MCF 10A (cell line): ENCODE measurements around the gene MAGIX. TPM values are rescaled to one million over a fixed set of nuclear protein-coding genes. Genes with fewer than 3 reads are reported as not detected.

Experiments
- BruUV-seq: library from RNA; stranded (reverse); fragments of 400-500 nt; replicated peaks from 2 replicates; lab custom pipeline; 2021; lab: Mats Ljungman, UMichigan
- CTCF ChIA-PET: fragments of 300-600 bp; sonication (Branson Sonifier 250); formaldehyde crosslinking; extraction: SDS; loops from one replicate; lab custom pipeline; 2021; ENCODE audit warnings: antibody characterized with exemption, inconsistent platforms; lab: Yijun Ruan, JAX
- POLR2A ChIA-PET: fragments of 300-600, 350-650 bp; sonication (Branson Sonifier 250); formaldehyde crosslinking; extraction: SDS; loops from one replicate; lab custom pipeline; 2020; ENCODE audit warnings: antibody characterized with exemption, inconsistent platforms; lab: Yijun Ruan, JAX
- DNase-seq: peaks from one replicate; pipeline ENCODE4 v3.0.0-alpha.2; 2018; ENCODE audit not compliant: unreplicated experiment
- H3K27ac Mint-ChIP-seq: one replicate; pipeline ENCODE4 v1.8.0; 2022; ENCODE audit warnings: mild to moderate bottlenecking, low read depth, mixed read lengths; ENCODE audit not compliant: unreplicated experiment
- H3K27me3 Mint-ChIP-seq: one replicate; pipeline ENCODE4 v1.8.0; 2022; ENCODE audit warnings: mixed read lengths; ENCODE audit not compliant: insufficient read depth, unreplicated experiment
- H3K36me3 Mint-ChIP-seq: one replicate; pipeline ENCODE4 v1.8.0; 2022; ENCODE audit warnings: mild to moderate bottlenecking, moderate library complexity, mixed read lengths; ENCODE audit not compliant: insufficient read depth, unreplicated experiment
- H3K4me1 Mint-ChIP-seq: one replicate; pipeline ENCODE4 v1.8.0; 2022; ENCODE audit warnings: mixed read lengths; ENCODE audit not compliant: insufficient read depth, unreplicated experiment
- H3K4me3 Mint-ChIP-seq: one replicate; pipeline ENCODE4 v1.8.0; 2022; ENCODE audit warnings: mild to moderate bottlenecking, moderate library complexity, mixed read lengths; ENCODE audit not compliant: unreplicated experiment
- H3K9me3 Mint-ChIP-seq: one replicate; pipeline ENCODE4 v1.8.0; 2022; ENCODE audit warnings: mixed read lengths; ENCODE audit not compliant: unreplicated experiment
- CTCF ChIP-seq: fragments of 200-600 bp; IDR thresholded peaks from one replicate; pipeline ENCODE4 v1.8.0; 2022; ENCODE audit warnings: antibody characterized with exemption, mild to moderate bottlenecking; ENCODE audit not compliant: unreplicated experiment
- intact Hi-C: fragments of 100-400 bp; cut with micrococcal nuclease; formaldehyde crosslinking; loops from 2 replicates; pipeline ENCODE4 v1.14.1; 2022
- total RNA-seq: library from RNA; stranded (reverse); gene quantifications from 2 replicates; pipeline ENCODE4 v1.2.3, GENCODE V29; 2022

Gene MAGIX
- total RNA-seq, 1 experiment from 2014 or later = 0.84 TPM

- no peak overlapping the region for H3K27ac Mint-ChIP-seq
- H3K9me3 Mint-ChIP-seq = no peaks in the 10 kb centered on the region
- H3K27me3 Mint-ChIP-seq = no peaks in the 10 kb centered on the region
- POLR2A ChIA-PET = no interaction called here
- no peaks in the 10 kb centered on the region for H3K36me3 Mint-ChIP-seq
- CTCF ChIA-PET = no interaction called here
- H3K4me3 Mint-ChIP-seq = no peak overlapping the region
- no peak for TF ChIP-seq CTCF
- no peak for DNase-seq
- H3K4me1 Mint-ChIP-seq = no peaks in the 10 kb centered on the region
- BruUV-seq = no TSS peak
- intact Hi-C loops = no loop called here
Measured at GRCh38 chrX:49206543-49206942, 44.0 kb downstream of the MAGIX start.

GRCh38 chrX:49208399-49208798 lies 45.8 kb downstream of the MAGIX start:
- H3K4me3 Mint-ChIP-seq = no peak overlapping the region
- CTCF ChIA-PET = interaction anchor here (1.1 to 1.8 kb wide), 2 partner anchors 16 to 20 kb away, joined by 4 to 6 read pairs; no protein-coding TSS in a partner anchor
- intact Hi-C loops = no loop called here
- H3K27me3 Mint-ChIP-seq = no peaks in the 10 kb centered on the region
- no peak for TF ChIP-seq CTCF
- no peak for DNase-seq
- H3K4me1 Mint-ChIP-seq = no peaks in the 10 kb centered on the region
- no peaks in the 10 kb centered on the region for H3K36me3 Mint-ChIP-seq
- H3K9me3 Mint-ChIP-seq = peaks cover 9% of the 10 kb centered on the region
- H3K27ac Mint-ChIP-seq = no peak overlapping the region
- POLR2A ChIA-PET = interaction anchor here (0.9 kb wide), 1 partner anchor 9 kb away, joined by 3 read pairs; no protein-coding TSS in a partner anchor
- no TSS peak for BruUV-seq

- CTCF ChIA-PET = interaction anchor here (0.6 to 1.1 kb wide), 2 partner anchors 19 to 127 kb away, joined by 3 to 4 read pairs; no protein-coding TSS in a partner anchor
- Mint-ChIP-seq H3K36me3 (no peaks in the 10 kb centered on the region), H3K27ac (no peak overlapping the region), H3K9me3 (peaks cover 12% of the 10 kb centered on the region), H3K4me3 (no peak overlapping the region), H3K27me3 (no peaks in the 10 kb centered on the region), H3K4me1 (no peaks in the 10 kb centered on the region)
- no TSS peak for BruUV-seq
- intact Hi-C loops = no loop called here
- POLR2A ChIA-PET = no interaction called here
- no peak for DNase-seq
- no peak for TF ChIP-seq CTCF
Measured at GRCh38 chrX:49209434-49210251, 47.1 kb downstream of the MAGIX start.

- Mint-ChIP-seq H3K36me3 (no peaks in the 10 kb centered on the region), H3K9me3 (peaks cover 12% of the 10 kb centered on the region), H3K27me3 (no peaks in the 10 kb centered on the region), H3K27ac (no peak overlapping the region), H3K4me1 (no peaks in the 10 kb centered on the region), H3K4me3 (no peak overlapping the region)
- intact Hi-C loops = no loop called here
- no peak for TF ChIP-seq CTCF
- POLR2A ChIA-PET = no interaction called here
- CTCF ChIA-PET = interaction anchor here (0.6 kb wide), 1 partner anchor 127 kb away, joined by 3 read pairs; no protein-coding TSS in a partner anchor
- BruUV-seq = no TSS peak
- DNase-seq = no peak
Measured at GRCh38 chrX:49210406-49210805, 47.8 kb downstream of the MAGIX start.
